PC-3 (cell line): ENCODE measurements around the gene CYB561A3. TPM values are rescaled to one million over a fixed set of nuclear protein-coding genes. Genes with fewer than 3 reads are reported as not detected.

Experiments used
- ATAC-seq: fragments of 200-7000 bp; cut with Tn5 transposase; 2 replicates; pipeline ENCODE4 v1.9.1; 2020; ENCODE audit warnings: mild to moderate bottlenecking, moderate library complexity
- BruUV-seq: library from RNA; stranded (reverse); fragments of 400-500 nt; replicated peaks from 2 replicates; lab custom pipeline; 2021; lab: Mats Ljungman, UMichigan
- CTCF ChIA-PET: fragments of 300-600 bp; sonication (Branson Sonifier 250); formaldehyde crosslinking; loops from one replicate; lab custom pipeline; 2022; ENCODE audit warnings: antibody characterized with exemption; lab: Charles Lee
- POLR2A ChIA-PET: fragments of 300-600 bp; sonication (Branson Sonifier 250); formaldehyde crosslinking; loops from one replicate; lab custom pipeline; 2022; ENCODE audit warnings: antibody characterized with exemption; ENCODE audit not compliant: unreplicated experiment; lab: Charles Lee
- DNase-seq: peaks from one replicate; pipeline ENCODE4 v3.0.0-alpha.2; 2015
- H2AFZ ChIP-seq: fragments of 300-600 bp; sonication (generic); 2 replicates; pipeline ENCODE4 v1.6.0; 2016; ENCODE audit warnings: antibody characterized with exemption, low read length
- H3F3A ChIP-seq: fragments of 300-600 bp; sonication (generic); one replicate; pipeline ENCODE4 v1.6.0; 2017; ENCODE audit warnings: antibody characterized with exemption, low read length, control low read depth, mild to moderate bottlenecking; ENCODE audit not compliant: unreplicated experiment
- H3K27ac ChIP-seq: fragments of 300-600 bp; sonication (generic); 2 replicates; pipeline ENCODE4 v1.5.1; 2016; ENCODE audit warnings: mild to moderate bottlenecking, low read length
- H3K27me3 ChIP-seq: fragments of 300-600 bp; sonication (generic); 2 replicates; pipeline ENCODE4 v1.6.1; 2016; ENCODE audit warnings: low read length, mixed read lengths
- H3K36me3 ChIP-seq: fragments of 300-600 bp; sonication (generic); 2 replicates; pipeline ENCODE4 v1.6.1; 2016; ENCODE audit warnings: low read depth, mixed run types, low read length, mixed read lengths
- H3K4me1 ChIP-seq: fragments of 300-600 bp; sonication (generic); 2 replicates; pipeline ENCODE4 v1.5.1; 2016; ENCODE audit warnings: low read length; ENCODE audit not compliant: insufficient read depth
- H3K4me2 ChIP-seq: fragments of 300-600 bp; sonication (generic); 2 replicates; pipeline ENCODE4 v1.6.0; 2016; ENCODE audit warnings: low read length
- H3K4me3 ChIP-seq: fragments of 300-600 bp; sonication (generic); 2 replicates; pipeline ENCODE4 v1.5.1; 2016; ENCODE audit warnings: mild to moderate bottlenecking, low read length, mixed read lengths
- H3K79me2 ChIP-seq: fragments of 300-600 bp; sonication (generic); 2 replicates; pipeline ENCODE4 v1.6.1; 2017; ENCODE audit warnings: low read length, mixed read lengths
- H3K9ac ChIP-seq: fragments of 300-600 bp; sonication (generic); 2 replicates; pipeline ENCODE4 v1.6.0; 2016; ENCODE audit warnings: mild to moderate bottlenecking, low read length
- H3K9me2 ChIP-seq: fragments of 300-600 bp; sonication (generic); replicated peaks from 2 replicates; pipeline ENCODE4 v1.6.1; 2016; ENCODE audit warnings: mixed run types, low read length, mixed read lengths
- H3K9me3 ChIP-seq: fragments of 300-600 bp; sonication (generic); 2 replicates; pipeline ENCODE4 v1.6.1; 2016; ENCODE audit warnings: low read length, mixed read lengths
- H4K20me1 ChIP-seq: fragments of 300-600 bp; sonication (generic); 2 replicates; pipeline ENCODE4 v1.6.1; 2016; ENCODE audit warnings: low read length, mixed read lengths
- EZH2 ChIP-seq: fragments of 300-600 bp; sonication (generic); IDR thresholded peaks from one replicate; pipeline ENCODE4 v1.6.1; 2017; ENCODE audit warnings: antibody characterized with exemption, mild to moderate bottlenecking, low read length; ENCODE audit not compliant: unreplicated experiment
- EZH2phosphoT487 ChIP-seq: fragments of 300-600 bp; sonication (generic); IDR thresholded peaks from 2 replicates; pipeline ENCODE4 v1.6.1; 2018; ENCODE audit warnings: mild to moderate bottlenecking, antibody characterized with exemption, low read length, borderline replicate concordance
- intact Hi-C: fragments of 100-400 bp; cut with micrococcal nuclease; formaldehyde crosslinking; loops from 2 replicates; pipeline ENCODE4 v1.9.0; 2023
- total RNA-seq: library from RNA; depleted of rRNA; stranded (reverse); fragments of >200 nt; gene quantifications from 2 replicates; pipeline ENCODE4 v1.2.3, GENCODE V29; 2014
- TF ChIP-seq, protein P1 (sequence below): fragments of 300-600 bp; sonication (generic); conservative IDR thresholded peaks from 2 replicates; pipeline ENCODE4 v1.5.1; 2017; ENCODE audit warnings: antibody characterized with exemption, low read depth, mild to moderate bottlenecking, low read length

CYB561A3 gene
- total RNA-seq, 1 experiment from 2014 or later, result 51.2 TPM

DNA sequence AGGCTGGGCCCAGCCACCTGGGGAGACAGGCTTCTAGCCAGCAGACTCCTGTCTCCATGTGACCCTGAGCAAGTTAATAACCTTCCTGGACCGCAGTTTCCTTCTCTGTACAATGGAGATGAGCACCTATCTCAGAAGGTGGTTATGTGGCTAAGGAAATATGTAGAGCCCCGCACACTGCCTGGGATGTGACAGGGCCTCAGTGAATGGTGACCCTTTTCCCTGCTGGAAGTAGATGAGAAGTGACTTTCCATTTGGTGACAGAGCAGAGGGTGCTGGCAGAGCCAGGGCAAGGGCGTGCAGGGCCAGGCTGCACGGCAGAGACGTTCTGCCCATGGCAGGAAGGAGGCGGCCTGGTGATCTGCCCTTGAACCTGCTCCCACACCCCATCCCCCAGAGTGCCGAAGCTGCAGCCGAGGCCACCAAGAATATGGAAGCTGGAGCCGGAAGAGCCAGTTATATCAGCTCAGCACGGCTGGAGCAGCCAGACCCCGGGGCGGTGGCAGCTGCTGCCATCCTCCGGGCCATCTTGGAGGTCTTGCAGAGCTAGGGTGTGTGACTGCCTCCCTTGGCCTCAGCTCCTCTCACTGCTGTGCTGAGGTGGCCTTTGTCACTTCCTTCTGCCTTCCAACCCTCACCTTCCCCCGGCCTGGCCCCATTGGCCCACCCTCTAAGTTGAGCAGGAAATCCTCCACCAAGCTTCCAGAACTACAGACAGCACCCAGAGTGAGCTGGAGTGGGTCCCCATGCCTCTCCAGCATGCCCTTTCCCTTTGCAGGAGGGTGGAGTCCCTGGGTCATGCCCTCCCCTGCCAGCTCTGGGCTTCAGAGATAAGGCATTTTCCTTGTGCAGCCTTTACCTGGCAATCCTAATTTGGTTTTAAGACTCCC, 15.5 kb downstream of the CYB561A3 start:
- H2AFZ ChIP-seq, result no peak overlapping the region
- H3F3A ChIP-seq, result no peaks in the 10 kb centered on the region
- no peak overlapping the region for H3K4me2 ChIP-seq
- no peaks in the 10 kb centered on the region for H3K9me2 ChIP-seq
- H3K9me3 ChIP-seq, result no peaks in the 10 kb centered on the region
- H3K4me1 ChIP-seq, result no peaks in the 10 kb centered on the region
- H4K20me1 ChIP-seq, result no peaks in the 10 kb centered on the region
- H3K79me2 ChIP-seq, result no peaks in the 10 kb centered on the region
- H3K4me3 ChIP-seq, result no peak overlapping the region
- peaks cover 13% of the 10 kb centered on the region; the same call in 1 of the 2 replicates for H3K36me3 ChIP-seq
- no peak for TF ChIP-seq EZH2phosphoT487
- no peak for TF ChIP-seq EZH2
- TF ChIP-seq, protein P1, sequence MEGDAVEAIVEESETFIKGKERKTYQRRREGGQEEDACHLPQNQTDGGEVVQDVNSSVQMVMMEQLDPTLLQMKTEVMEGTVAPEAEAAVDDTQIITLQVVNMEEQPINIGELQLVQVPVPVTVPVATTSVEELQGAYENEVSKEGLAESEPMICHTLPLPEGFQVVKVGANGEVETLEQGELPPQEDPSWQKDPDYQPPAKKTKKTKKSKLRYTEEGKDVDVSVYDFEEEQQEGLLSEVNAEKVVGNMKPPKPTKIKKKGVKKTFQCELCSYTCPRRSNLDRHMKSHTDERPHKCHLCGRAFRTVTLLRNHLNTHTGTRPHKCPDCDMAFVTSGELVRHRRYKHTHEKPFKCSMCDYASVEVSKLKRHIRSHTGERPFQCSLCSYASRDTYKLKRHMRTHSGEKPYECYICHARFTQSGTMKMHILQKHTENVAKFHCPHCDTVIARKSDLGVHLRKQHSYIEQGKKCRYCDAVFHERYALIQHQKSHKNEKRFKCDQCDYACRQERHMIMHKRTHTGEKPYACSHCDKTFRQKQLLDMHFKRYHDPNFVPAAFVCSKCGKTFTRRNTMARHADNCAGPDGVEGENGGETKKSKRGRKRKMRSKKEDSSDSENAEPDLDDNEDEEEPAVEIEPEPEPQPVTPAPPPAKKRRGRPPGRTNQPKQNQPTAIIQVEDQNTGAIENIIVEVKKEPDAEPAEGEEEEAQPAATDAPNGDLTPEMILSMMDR, result no peak
- no peak for ATAC-seq
- ChIA-PET POLR2A (interaction anchor here (0.7 kb wide), 2 partner anchors 16 to 400 kb away, joined by 4 to 6 read pairs; partner anchors contain the start of genes CYB561A3 and TMEM138), CTCF (no interaction called here)
- H3K27ac ChIP-seq, result no peak overlapping the region
- no peak for DNase-seq
- no peak overlapping the region for H3K9ac ChIP-seq
- no TSS peak for BruUV-seq
- intact Hi-C loops, result no loop called here
- no peaks in the 10 kb centered on the region for H3K27me3 ChIP-seq

DNA sequence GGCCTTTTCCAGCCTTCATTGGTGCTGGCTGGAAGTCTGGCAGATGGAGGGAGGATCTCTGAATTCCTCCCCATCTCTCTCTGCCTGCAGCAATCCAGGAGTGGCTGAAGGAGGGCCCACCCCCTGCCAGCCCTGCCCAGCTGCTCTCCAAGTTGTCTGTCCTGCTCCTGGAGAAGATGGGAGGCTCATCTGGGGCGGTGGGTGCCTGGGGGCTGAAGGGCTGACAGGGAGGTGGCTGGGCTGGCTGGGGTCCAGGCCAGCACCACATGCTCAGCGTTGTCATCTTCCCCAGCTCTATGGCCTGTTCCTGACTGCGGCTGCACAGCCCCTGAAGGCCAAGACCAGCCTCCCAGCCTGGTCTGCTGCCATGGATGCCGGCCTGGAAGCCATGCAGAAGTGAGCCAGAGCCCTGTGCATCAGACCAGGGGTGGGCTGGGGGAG, 16.5 kb downstream of the CYB561A3 start:
- ChIA-PET POLR2A (no interaction called here), CTCF (no interaction called here)
- BruUV-seq, result no TSS peak
- intact Hi-C loops, result no loop called here
- TF ChIP-seq EZH2phosphoT487 (no peak), EZH2 (no peak)
- TF ChIP-seq, protein P1, result no peak
- Histone ChIP-seq H3K27me3 (no peaks in the 10 kb centered on the region), H4K20me1 (no peaks in the 10 kb centered on the region), H3K4me3 (no peak overlapping the region), H3K9me3 (no peaks in the 10 kb centered on the region), H3K9ac (no peak overlapping the region), H3K36me3 (peaks cover 13% of the 10 kb centered on the region; the same call in 1 of the 2 replicates), H3F3A (no peaks in the 10 kb centered on the region), H3K9me2 (no peaks in the 10 kb centered on the region), H3K79me2 (no peaks in the 10 kb centered on the region), H3K4me1 (no peaks in the 10 kb centered on the region), H3K27ac (no peak overlapping the region), H2AFZ (no peak overlapping the region), H3K4me2 (no peak overlapping the region)
- DNase-seq (no peak), ATAC-seq (no peak)
